Neural crest cell (in vitro differentiated cells): Measurements from ENCODE around the gene NUCKS1. TPM values are rescaled to one million over a fixed set of nuclear protein-coding genes. Genes with fewer than 3 reads are reported as not detected.

Experiments used
- DNase-seq: peaks from one replicate; pipeline ENCODE4 v3.0.0; 2021; ENCODE audit warnings: low read depth, mixed read lengths, low spot score
- H3K27ac Mint-ChIP-seq: one replicate; pipeline ENCODE4 v1.8.0; 2021; ENCODE audit warnings: mild to moderate bottlenecking, mixed read lengths; ENCODE audit not compliant: unreplicated experiment
- H3K27me3 Mint-ChIP-seq: 2 replicates; pipeline ENCODE4 v1.8.0; 2021; ENCODE audit warnings: low read depth, mild to moderate bottlenecking, mixed read lengths
- H3K36me3 Mint-ChIP-seq: 2 replicates; pipeline ENCODE4 v1.8.0; 2021; ENCODE audit warnings: low read depth, mild to moderate bottlenecking, mixed read lengths
- H3K4me1 Mint-ChIP-seq: 2 replicates; pipeline ENCODE4 v1.8.0; 2021; ENCODE audit warnings: mixed read lengths
- H3K4me3 Mint-ChIP-seq: one replicate; pipeline ENCODE4 v1.8.0; 2021; ENCODE audit warnings: mild to moderate bottlenecking, mixed read lengths
- H3K9me3 Mint-ChIP-seq: 2 replicates; pipeline ENCODE4 v1.8.0; 2021; ENCODE audit warnings: mixed read lengths
- CTCF ChIP-seq: fragments of 200-600 bp; sonication (generic); conservative IDR thresholded peaks from 2 replicates; pipeline ENCODE4 v1.5.0; 2021; ENCODE audit warnings: antibody characterized with exemption, mild to moderate bottlenecking
- total RNA-seq: library from RNA; stranded (reverse); gene quantifications from 2 replicates; pipeline ENCODE4 v1.2.1, GENCODE V29; 2021

The NUCKS1 gene
- total RNA-seq, 1 donor from 2014 or later: 440 TPM

- Mint-ChIP-seq H3K27me3 (no peaks in the 10 kb centered on the region), H3K4me3 (no peak overlapping the region), H3K36me3 (no peaks in the 10 kb centered on the region), H3K9me3 (no peaks in the 10 kb centered on the region), H3K4me1 (no peaks in the 10 kb centered on the region), H3K27ac (no peak overlapping the region)
- no peak for DNase-seq
- TF ChIP-seq CTCF: no peak
Observed at GRCh38 chr1:205763980-205764379, 14.0 kb upstream of the NUCKS1 start.

- Mint-ChIP-seq H3K4me3 (no peak overlapping the region), H3K36me3 (no peaks in the 10 kb centered on the region), H3K9me3 (no peaks in the 10 kb centered on the region), H3K27me3 (peaks cover 12% of the 10 kb centered on the region), H3K4me1 (no peaks in the 10 kb centered on the region), H3K27ac (no peak overlapping the region)
- TF ChIP-seq CTCF: no peak
- no peak for DNase-seq
Observed at GRCh38 chr1:205760606-205761005, 10.6 kb upstream of the NUCKS1 start.

- DNase-seq: no peak
- Mint-ChIP-seq H3K36me3 (no peaks in the 10 kb centered on the region), H3K27ac (no peak overlapping the region), H3K9me3 (no peaks in the 10 kb centered on the region), H3K4me1 (no peaks in the 10 kb centered on the region), H3K27me3 (peaks cover 33% of the 10 kb centered on the region), H3K4me3 (no peak overlapping the region)
- TF ChIP-seq CTCF: no peak
Observed at GRCh38 chr1:205756552-205756951, 6.6 kb upstream of the NUCKS1 start.

GRCh38 chr1:205754857-205755256, 4.9 kb upstream of the NUCKS1 start:
- no peak for DNase-seq
- no peak overlapping the region for H3K27ac Mint-ChIP-seq
- H3K27me3 Mint-ChIP-seq: peaks cover 38% of the 10 kb centered on the region
- peaks cover 4% of the 10 kb centered on the region for H3K36me3 Mint-ChIP-seq
- H3K9me3 Mint-ChIP-seq: no peaks in the 10 kb centered on the region
- TF ChIP-seq CTCF: no peak
- H3K4me3 Mint-ChIP-seq: no peak overlapping the region
- H3K4me1 Mint-ChIP-seq: peaks cover 14% of the 10 kb centered on the region

GRCh38 chr1:205751036-205751651, 1.2 kb upstream of the NUCKS1 start:
- H3K27ac Mint-ChIP-seq: peak overlapping the region; percentile 16

More at GRCh38 chr1:205751036-205751651, 1.2 kb upstream of the NUCKS1 start:
- peaks cover 34% of the 10 kb centered on the region for H3K27me3 Mint-ChIP-seq
- no peak for DNase-seq
- H3K36me3 Mint-ChIP-seq: peaks cover 4% of the 10 kb centered on the region
- H3K4me1 Mint-ChIP-seq: peaks cover 37% of the 10 kb centered on the region
- no peaks in the 10 kb centered on the region for H3K9me3 Mint-ChIP-seq
- no peak for TF ChIP-seq CTCF
- H3K4me3 Mint-ChIP-seq: peak overlapping the region; percentile 67
